ENCODE results near the gene SLC25A26.

SLC25A26 gene

DNA sequence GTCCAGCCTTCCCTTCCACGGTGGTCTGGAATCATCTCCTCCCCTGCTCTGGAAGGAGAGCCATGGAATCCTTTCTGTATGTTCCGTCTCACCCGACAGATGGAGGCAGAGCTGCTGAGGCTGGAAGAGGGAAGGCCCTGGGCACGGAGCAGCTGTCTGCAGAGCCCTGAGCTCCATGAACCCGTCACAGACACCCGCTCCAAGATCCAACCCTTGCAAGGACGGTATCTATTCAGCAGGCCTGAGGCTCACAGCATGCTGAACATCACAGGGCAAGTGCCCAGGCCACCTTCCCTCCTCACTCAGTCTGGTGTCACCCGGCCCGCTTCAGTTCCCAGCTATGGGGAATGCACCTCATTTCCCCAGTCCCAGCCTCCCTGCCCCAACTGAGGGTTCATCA is 176.1 kb downstream of the SLC25A26 start:
- no peak overlapping the region for H4K91ac ChIP-seq (ENCODE audit: low read depth, low read length)
- no peak overlapping the region for H2AFZ ChIP-seq (ENCODE audit: insufficient read depth, low read length, poor library complexity)
- H3K4me3 ChIP-seq (ENCODE audit: low read depth, low read length): no peak overlapping the region
- H3K4me2 ChIP-seq (ENCODE audit: low read length): no peak overlapping the region
- H4K8ac ChIP-seq (ENCODE audit: low read depth, low read length): no peak overlapping the region
- no peaks in the 10 kb centered on the region for H3K27me3 ChIP-seq (ENCODE audit: insufficient read depth, low read length)
- H3K14ac ChIP-seq (ENCODE audit: low read length): peak overlapping the region; percentile 14
- H3K79me2 ChIP-seq (ENCODE audit: control insufficient read depth, insufficient read depth, low read length, poor library complexity): no peaks in the 10 kb centered on the region
- H3K4ac ChIP-seq (ENCODE audit: low read depth, low read length): no peak overlapping the region
- no peak overlapping the region for H3K27ac ChIP-seq (ENCODE audit: low read depth, low read length)
- H3K9ac ChIP-seq (ENCODE audit: low read length): no peak overlapping the region
- no peak overlapping the region for H2BK120ac ChIP-seq (ENCODE audit: insufficient read depth, low read length, poor library complexity)
- H2BK12ac ChIP-seq (ENCODE audit: low read length): peak overlapping the region; percentile 23
- no peak overlapping the region for H2AK5ac ChIP-seq (ENCODE audit: low read length)
- H3K18ac ChIP-seq (ENCODE audit: low read length): no peak overlapping the region
- DNase-seq: no peak
- no peak overlapping the region for H3K23ac ChIP-seq (ENCODE audit: low read length)
- no peaks in the 10 kb centered on the region for H3K36me3 ChIP-seq (ENCODE audit: control insufficient read depth in 1 of 2, insufficient read depth in 2 of 2, low read length in 2 of 2)
- H3K9me3 ChIP-seq (ENCODE audit: insufficient read depth, low read depth, low read length): no peaks in the 10 kb centered on the region
- H4K12ac ChIP-seq (ENCODE audit: low read depth, low read length): no peak overlapping the region
- H2BK5ac ChIP-seq (ENCODE audit: low read depth, low read length, poor library complexity): no peak overlapping the region
- H3K4me1 ChIP-seq (ENCODE audit: control insufficient read depth in 1 of 2, insufficient read depth in 2 of 2, low read length in 2 of 2): peaks cover 5 to 15% of the 10 kb centered on the region in 2 experiments
- no CpG with 5 or more reads among the region's 9 CpGs for WGBS (ENCODE audit: extremely low coverage, insufficient coverage, insufficient read length)
- peaks cover 6% of the 10 kb centered on the region for H3K79me1 ChIP-seq (ENCODE audit: low read length)

DNA sequence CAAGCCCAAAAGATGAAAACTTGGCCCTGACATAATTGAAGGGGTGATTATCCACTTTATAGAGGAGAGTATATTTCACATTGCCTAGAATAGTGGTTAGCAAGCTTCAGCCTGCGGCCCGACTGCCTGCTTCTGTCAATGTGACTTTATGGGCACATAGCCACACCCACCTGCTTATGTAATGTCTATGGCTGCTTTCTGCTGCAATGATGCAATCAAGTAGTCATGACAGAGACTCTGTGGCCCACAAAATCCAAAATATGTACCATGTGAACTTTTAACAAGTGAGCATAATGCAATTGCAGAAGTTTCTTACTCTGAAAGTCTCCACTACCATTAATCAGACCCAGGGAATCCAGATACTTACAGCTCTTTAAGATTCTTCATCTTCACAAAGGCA is 176.9 kb downstream of the SLC25A26 start:
- H3K4ac ChIP-seq (ENCODE audit: low read depth, low read length): no peak overlapping the region
- no peak overlapping the region for H3K9ac ChIP-seq (ENCODE audit: low read length)
- H2AK5ac ChIP-seq (ENCODE audit: low read length): no peak overlapping the region
- H3K4me2 ChIP-seq (ENCODE audit: low read length): no peak overlapping the region
- H3K9me3 ChIP-seq (ENCODE audit: insufficient read depth, low read depth, low read length): no peaks in the 10 kb centered on the region
- no peak overlapping the region for H2BK120ac ChIP-seq (ENCODE audit: insufficient read depth, low read length, poor library complexity)
- H3K18ac ChIP-seq (ENCODE audit: low read length): no peak overlapping the region
- peaks cover 5 to 15% of the 10 kb centered on the region in 2 experiments for H3K4me1 ChIP-seq (ENCODE audit: control insufficient read depth in 1 of 2, insufficient read depth in 2 of 2, low read length in 2 of 2)
- no peak overlapping the region for H2BK5ac ChIP-seq (ENCODE audit: low read depth, low read length, poor library complexity)
- no peaks in the 10 kb centered on the region for H3K79me2 ChIP-seq (ENCODE audit: control insufficient read depth, insufficient read depth, low read length, poor library complexity)
- no peaks in the 10 kb centered on the region for H3K36me3 ChIP-seq (ENCODE audit: control insufficient read depth in 1 of 2, insufficient read depth in 2 of 2, low read length in 2 of 2)
- H3K27me3 ChIP-seq (ENCODE audit: insufficient read depth, low read length): no peaks in the 10 kb centered on the region
- no peak overlapping the region for H3K4me3 ChIP-seq (ENCODE audit: low read depth, low read length)
- no CpG with 5 or more reads among the region's 2 CpGs for WGBS (ENCODE audit: extremely low coverage, insufficient coverage, insufficient read length)
- H4K12ac ChIP-seq (ENCODE audit: low read depth, low read length): no peak overlapping the region
- H3K14ac ChIP-seq (ENCODE audit: low read length): no peak overlapping the region
- H3K23ac ChIP-seq (ENCODE audit: low read length): no peak overlapping the region
- H3K27ac ChIP-seq (ENCODE audit: low read depth, low read length): no peak overlapping the region
- H4K8ac ChIP-seq (ENCODE audit: low read depth, low read length): no peak overlapping the region
- no peak overlapping the region for H4K91ac ChIP-seq (ENCODE audit: low read depth, low read length)
- no peak overlapping the region for H2AFZ ChIP-seq (ENCODE audit: insufficient read depth, low read length, poor library complexity)
- DNase-seq: no peak
- peaks cover 6% of the 10 kb centered on the region for H3K79me1 ChIP-seq (ENCODE audit: low read length)
- H2BK12ac ChIP-seq (ENCODE audit: low read length): no peak overlapping the region

DNA sequence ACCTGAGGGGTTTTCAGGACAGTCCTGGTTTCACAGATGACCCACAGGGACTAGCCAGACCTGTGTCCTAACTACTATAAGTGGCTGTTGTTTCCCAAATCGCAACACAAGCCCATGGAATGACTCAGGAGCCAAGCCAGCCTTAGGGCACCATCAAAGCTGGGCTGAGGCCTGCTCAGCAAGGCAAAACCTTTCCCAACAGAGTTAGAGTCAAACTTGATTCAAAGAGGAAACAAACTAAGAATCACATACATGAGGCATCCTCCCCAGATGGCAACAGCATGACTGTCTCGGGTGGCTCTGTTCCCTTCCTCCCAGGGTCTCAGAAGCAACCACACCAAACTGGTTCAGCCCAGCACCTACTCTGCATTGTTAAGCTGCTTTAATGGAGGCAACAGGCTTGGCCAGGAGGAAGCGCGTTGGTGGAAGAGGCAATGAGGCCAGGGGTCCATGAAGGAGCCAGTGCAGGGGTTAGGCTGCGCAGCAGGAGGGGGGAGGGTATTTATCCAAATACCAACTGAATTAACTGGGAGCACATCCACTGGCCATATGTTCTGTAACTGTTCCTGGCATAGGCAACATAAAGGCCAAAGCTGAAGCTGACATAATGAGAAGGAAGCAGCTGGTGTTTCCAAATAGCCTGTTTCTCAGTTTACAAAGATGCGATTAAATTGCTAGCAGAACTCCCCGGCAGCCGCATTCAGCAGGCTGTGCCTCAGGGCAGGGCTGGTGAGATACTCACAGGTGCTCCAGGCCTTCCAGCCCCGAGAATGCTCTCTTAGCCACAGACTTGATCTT is 177.6 kb downstream of the SLC25A26 start:
- no peak overlapping the region for H3K4me3 ChIP-seq (ENCODE audit: low read depth, low read length)
- no peak overlapping the region for H3K14ac ChIP-seq (ENCODE audit: low read length)
- no peak overlapping the region for H4K91ac ChIP-seq (ENCODE audit: low read depth, low read length)
- peaks cover 6% of the 10 kb centered on the region for H3K79me1 ChIP-seq (ENCODE audit: low read length)
- peaks cover 5 to 15% of the 10 kb centered on the region in 2 experiments for H3K4me1 ChIP-seq (ENCODE audit: control insufficient read depth in 1 of 2, insufficient read depth in 2 of 2, low read length in 2 of 2)
- no peak overlapping the region for H3K9ac ChIP-seq (ENCODE audit: low read length)
- H3K18ac ChIP-seq (ENCODE audit: low read length): no peak overlapping the region
- H3K4ac ChIP-seq (ENCODE audit: low read depth, low read length): no peak overlapping the region
- no peak overlapping the region for H3K23ac ChIP-seq (ENCODE audit: low read length)
- no peaks in the 10 kb centered on the region for H3K9me3 ChIP-seq (ENCODE audit: insufficient read depth, low read depth, low read length)
- no peak overlapping the region for H4K8ac ChIP-seq (ENCODE audit: low read depth, low read length)
- H3K27ac ChIP-seq (ENCODE audit: low read depth, low read length): peak overlapping the region; percentile 77
- no peak overlapping the region for H2BK120ac ChIP-seq (ENCODE audit: insufficient read depth, low read length, poor library complexity)
- DNase-seq: peak; percentile 78 to 91
- no peak overlapping the region for H4K12ac ChIP-seq (ENCODE audit: low read depth, low read length)
- no CpG with 5 or more reads among the region's 9 CpGs for WGBS (ENCODE audit: extremely low coverage, insufficient coverage, insufficient read length)
- no peaks in the 10 kb centered on the region for H3K79me2 ChIP-seq (ENCODE audit: control insufficient read depth, insufficient read depth, low read length, poor library complexity)
- H2BK12ac ChIP-seq (ENCODE audit: low read length): no peak overlapping the region
- no peaks in the 10 kb centered on the region for H3K36me3 ChIP-seq (ENCODE audit: control insufficient read depth in 1 of 2, insufficient read depth in 2 of 2, low read length in 2 of 2)
- H2BK5ac ChIP-seq (ENCODE audit: low read depth, low read length, poor library complexity): no peak overlapping the region
- H3K27me3 ChIP-seq (ENCODE audit: insufficient read depth, low read length): no peaks in the 10 kb centered on the region
- no peak overlapping the region for H2AFZ ChIP-seq (ENCODE audit: insufficient read depth, low read length, poor library complexity)
- H3K4me2 ChIP-seq (ENCODE audit: low read length): peak overlapping the region; percentile 13
- H2AK5ac ChIP-seq (ENCODE audit: low read length): no peak overlapping the region

DNA sequence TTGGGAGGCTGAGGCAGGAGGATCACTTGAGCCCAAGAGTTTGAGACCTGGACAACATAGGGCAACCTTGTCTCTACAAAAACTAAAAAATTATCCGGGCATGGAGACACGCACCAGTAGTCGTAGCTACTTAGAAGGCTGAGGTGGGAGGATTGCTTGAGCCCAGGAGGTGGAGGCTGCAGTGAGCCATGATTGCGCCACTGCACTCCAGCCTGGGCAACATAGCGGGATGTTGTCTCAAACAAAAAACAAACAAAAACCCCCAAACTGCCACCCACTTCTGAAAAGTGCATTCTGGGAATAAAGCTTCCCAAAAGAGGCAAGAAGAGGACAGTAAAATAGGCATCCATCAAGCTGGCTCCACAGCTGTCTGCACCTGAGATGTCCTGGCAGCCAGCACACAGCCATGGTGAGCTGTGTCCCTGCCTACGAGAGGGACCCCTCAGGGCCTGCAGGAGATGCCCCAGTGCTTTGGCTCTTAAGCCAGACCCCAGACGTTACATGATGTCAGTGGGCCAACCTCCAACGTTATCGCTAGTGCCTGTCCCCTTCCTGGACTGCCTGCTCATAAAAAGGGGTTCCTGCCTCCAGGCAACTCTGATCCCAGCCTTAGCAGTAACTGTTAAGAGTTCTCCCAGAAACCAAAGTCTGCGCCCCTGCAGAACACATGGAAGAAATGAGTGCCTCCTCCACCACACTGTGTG is 178.9 kb downstream of the SLC25A26 start:
- Histone ChIP-seq H4K91ac (ENCODE audit: low read depth, low read length) (no peak overlapping the region), H3K27ac (ENCODE audit: low read depth, low read length) (no peak overlapping the region), H3K79me2 (ENCODE audit: control insufficient read depth, insufficient read depth, low read length, poor library complexity) (no peaks in the 10 kb centered on the region), H3K14ac (ENCODE audit: low read length) (no peak overlapping the region), H3K27me3 (ENCODE audit: insufficient read depth, low read length) (no peaks in the 10 kb centered on the region), H3K18ac (ENCODE audit: low read length) (no peak overlapping the region), H2BK120ac (ENCODE audit: insufficient read depth, low read length, poor library complexity) (no peak overlapping the region), H3K36me3 (ENCODE audit: control insufficient read depth in 1 of 2, insufficient read depth in 2 of 2, low read length in 2 of 2) (no peaks in the 10 kb centered on the region), H2AK5ac (ENCODE audit: low read length) (no peak overlapping the region), H3K4me3 (ENCODE audit: low read depth, low read length) (no peak overlapping the region), H4K8ac (ENCODE audit: low read depth, low read length) (no peak overlapping the region), H3K4me1 (ENCODE audit: control insufficient read depth in 1 of 2, insufficient read depth in 2 of 2, low read length in 2 of 2) (peaks cover 5 to 7% of the 10 kb centered on the region in 2 experiments), H2AFZ (ENCODE audit: insufficient read depth, low read length, poor library complexity) (no peak overlapping the region), H3K9me3 (ENCODE audit: insufficient read depth, low read depth, low read length) (no peaks in the 10 kb centered on the region), H4K12ac (ENCODE audit: low read depth, low read length) (no peak overlapping the region), H3K23ac (ENCODE audit: low read length) (no peak overlapping the region), H2BK12ac (ENCODE audit: low read length) (no peak overlapping the region), H3K4me2 (ENCODE audit: low read length) (no peak overlapping the region), H3K79me1 (ENCODE audit: low read length) (peaks cover 6% of the 10 kb centered on the region), H2BK5ac (ENCODE audit: low read depth, low read length, poor library complexity) (no peak overlapping the region), H3K4ac (ENCODE audit: low read depth, low read length) (no peak overlapping the region), H3K9ac (ENCODE audit: low read length) (peak overlapping the region; percentile 4)
- DNase-seq: no peak
- no CpG with 5 or more reads among the region's 10 CpGs for WGBS (ENCODE audit: extremely low coverage, insufficient coverage, insufficient read length)

Data from trophoblast cell (in vitro differentiated cells and primary cell).